Rectal smooth muscle tissue (tissue), 1 donor: ENCODE measurements around the gene TMF1.

Source experiments
- H3K27ac ChIP-seq: one replicate; pipeline ENCODE4 v1.7.0; 2013; ENCODE audit warnings: low read depth, low read length, inconsistent platforms
- H3K27me3 ChIP-seq: one replicate; pipeline ENCODE4 v1.7.0; 2013; ENCODE audit warnings: low read length; ENCODE audit not compliant: control insufficient read depth, insufficient read depth
- H3K36me3 ChIP-seq: one replicate; pipeline ENCODE4 v1.7.0; 2013; ENCODE audit warnings: low read length; ENCODE audit not compliant: control insufficient read depth, insufficient read depth
- H3K4me1 ChIP-seq: one replicate; pipeline ENCODE4 v1.7.0; 2013; ENCODE audit warnings: low read length; ENCODE audit not compliant: control insufficient read depth, insufficient read depth
- H3K4me3 ChIP-seq: one replicate; pipeline ENCODE4 v1.7.0; 2013; ENCODE audit warnings: low read length
- H3K9ac ChIP-seq: one replicate; pipeline ENCODE4 v1.7.0; 2013; ENCODE audit warnings: low read length

TMF1 gene, protein sequence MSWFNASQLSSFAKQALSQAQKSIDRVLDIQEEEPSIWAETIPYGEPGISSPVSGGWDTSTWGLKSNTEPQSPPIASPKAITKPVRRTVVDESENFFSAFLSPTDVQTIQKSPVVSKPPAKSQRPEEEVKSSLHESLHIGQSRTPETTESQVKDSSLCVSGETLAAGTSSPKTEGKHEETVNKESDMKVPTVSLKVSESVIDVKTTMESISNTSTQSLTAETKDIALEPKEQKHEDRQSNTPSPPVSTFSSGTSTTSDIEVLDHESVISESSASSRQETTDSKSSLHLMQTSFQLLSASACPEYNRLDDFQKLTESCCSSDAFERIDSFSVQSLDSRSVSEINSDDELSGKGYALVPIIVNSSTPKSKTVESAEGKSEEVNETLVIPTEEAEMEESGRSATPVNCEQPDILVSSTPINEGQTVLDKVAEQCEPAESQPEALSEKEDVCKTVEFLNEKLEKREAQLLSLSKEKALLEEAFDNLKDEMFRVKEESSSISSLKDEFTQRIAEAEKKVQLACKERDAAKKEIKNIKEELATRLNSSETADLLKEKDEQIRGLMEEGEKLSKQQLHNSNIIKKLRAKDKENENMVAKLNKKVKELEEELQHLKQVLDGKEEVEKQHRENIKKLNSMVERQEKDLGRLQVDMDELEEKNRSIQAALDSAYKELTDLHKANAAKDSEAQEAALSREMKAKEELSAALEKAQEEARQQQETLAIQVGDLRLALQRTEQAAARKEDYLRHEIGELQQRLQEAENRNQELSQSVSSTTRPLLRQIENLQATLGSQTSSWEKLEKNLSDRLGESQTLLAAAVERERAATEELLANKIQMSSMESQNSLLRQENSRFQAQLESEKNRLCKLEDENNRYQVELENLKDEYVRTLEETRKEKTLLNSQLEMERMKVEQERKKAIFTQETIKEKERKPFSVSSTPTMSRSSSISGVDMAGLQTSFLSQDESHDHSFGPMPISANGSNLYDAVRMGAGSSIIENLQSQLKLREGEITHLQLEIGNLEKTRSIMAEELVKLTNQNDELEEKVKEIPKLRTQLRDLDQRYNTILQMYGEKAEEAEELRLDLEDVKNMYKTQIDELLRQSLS

DNA sequence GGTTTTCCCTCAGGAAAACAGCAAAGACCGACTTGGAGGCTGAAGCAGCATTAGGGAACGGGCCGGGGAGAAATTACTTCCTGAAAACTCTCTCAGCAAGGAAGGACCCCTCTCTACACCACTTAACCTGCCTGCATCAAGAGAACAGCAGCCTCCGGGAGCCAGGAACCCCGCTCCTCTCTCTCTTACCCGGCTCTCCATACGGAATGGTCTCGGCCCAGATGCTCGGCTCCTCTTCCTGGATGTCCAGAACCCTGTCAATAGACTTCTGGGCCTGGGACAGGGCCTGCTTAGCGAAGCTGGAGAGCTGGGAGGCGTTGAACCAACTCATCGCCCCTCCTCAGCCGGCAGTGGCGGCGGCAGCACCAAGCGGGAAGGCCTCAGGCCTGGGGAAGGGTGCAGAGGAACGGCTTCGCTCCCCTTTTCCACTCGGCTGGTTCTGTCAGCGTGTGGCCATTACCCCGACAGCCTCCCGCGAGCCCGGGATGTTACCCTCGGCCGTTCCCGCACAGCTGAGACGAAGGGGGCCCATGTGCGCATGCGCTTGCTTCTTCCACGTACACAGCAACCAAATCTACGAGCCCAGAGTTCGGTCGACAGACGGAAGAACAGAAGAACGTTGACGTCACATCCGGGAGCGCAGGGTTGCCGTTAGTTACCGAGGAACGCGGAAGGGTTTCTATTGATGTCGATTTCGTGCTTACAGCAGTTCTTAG is at the start of gene TMF1:
Gene TMF1, minus strand, starts transcription at position 578 of the 716 bp plus-strand sequence. Its CDS starts 247 bp downstream, at position 331.
- peaks cover 7% of the 10 kb centered on the region for H3K36me3 ChIP-seq
- H3K9ac ChIP-seq = peak within 1 kb of the TSS; percentile 95
- peak within 1 kb of the TSS; percentile 99 for H3K4me3 ChIP-seq
- peaks cover 12% of the 10 kb centered on the region for H3K4me1 ChIP-seq
- no peaks in the 10 kb centered on the region for H3K27me3 ChIP-seq
- H3K27ac ChIP-seq = peak within 1 kb of the TSS; percentile 86

DNA sequence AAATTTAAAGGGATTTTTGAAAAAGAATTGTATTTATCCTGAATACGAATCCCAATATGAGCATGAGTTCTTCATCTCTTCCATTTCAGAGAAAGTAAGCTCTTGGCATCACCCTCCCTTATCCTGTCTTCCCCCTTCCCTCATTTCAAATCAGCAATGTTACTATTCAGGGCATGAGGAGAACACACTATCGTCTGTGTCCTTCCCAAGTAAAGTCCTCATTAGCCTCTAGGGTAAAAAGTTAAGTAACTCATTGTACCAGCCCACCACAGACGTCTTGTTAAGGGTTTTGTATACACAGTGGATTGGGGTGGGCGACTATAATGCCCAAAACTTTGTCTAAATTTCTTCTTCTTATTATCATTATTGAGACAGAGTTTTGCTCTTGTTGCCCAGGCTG is 47.4 kb upstream of the TMF1 start:
- Histone ChIP-seq H3K27ac (no peak overlapping the region), H3K4me1 (peaks cover 3% of the 10 kb centered on the region), H3K36me3 (peaks cover 12% of the 10 kb centered on the region)

DNA sequence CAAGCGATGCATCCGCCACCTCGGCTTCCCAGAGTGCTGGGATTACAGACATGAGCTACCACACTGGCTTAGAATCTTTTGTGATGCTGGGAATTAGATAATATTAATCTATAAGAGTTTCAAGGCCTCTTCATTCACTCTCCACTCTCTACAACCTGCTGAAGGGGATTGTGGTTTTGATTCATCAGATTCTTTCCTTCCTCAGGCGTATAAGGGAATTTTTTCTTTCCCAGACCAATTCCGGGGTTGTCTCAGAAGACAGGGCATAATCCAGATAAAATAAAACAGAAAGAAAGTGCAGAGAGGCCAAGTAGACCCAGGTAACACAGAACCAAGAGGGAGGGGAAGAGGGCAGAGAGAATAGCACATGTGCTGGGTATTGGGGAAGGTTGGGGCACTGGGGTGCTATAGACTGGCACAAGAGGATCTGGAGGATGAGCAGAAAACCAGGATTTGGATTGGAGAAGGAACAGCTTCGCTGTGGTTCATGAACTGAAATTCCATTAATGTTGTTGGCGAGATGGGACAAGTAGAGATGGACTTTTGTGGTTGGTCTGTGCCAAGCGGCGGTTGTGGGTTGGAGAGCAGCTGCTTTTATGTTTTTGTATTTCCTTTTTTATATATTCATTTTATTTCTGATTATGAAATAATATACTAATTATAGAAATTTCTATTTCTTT is 45.4 kb upstream of the TMF1 start:
- H3K36me3 ChIP-seq = peaks cover 6% of the 10 kb centered on the region
- peaks cover 12% of the 10 kb centered on the region for H3K4me1 ChIP-seq
- no peak overlapping the region for H3K27ac ChIP-seq
- no peaks in the 10 kb centered on the region for H3K27me3 ChIP-seq
- H3K9ac ChIP-seq = no peak overlapping the region
- H3K4me3 ChIP-seq = no peak overlapping the region

More for the DNA sequence above, 47.4 kb upstream of the TMF1 start:
- Histone ChIP-seq H3K4me3 (no peak overlapping the region), H3K27me3 (no peaks in the 10 kb centered on the region), H3K9ac (no peak overlapping the region)

DNA sequence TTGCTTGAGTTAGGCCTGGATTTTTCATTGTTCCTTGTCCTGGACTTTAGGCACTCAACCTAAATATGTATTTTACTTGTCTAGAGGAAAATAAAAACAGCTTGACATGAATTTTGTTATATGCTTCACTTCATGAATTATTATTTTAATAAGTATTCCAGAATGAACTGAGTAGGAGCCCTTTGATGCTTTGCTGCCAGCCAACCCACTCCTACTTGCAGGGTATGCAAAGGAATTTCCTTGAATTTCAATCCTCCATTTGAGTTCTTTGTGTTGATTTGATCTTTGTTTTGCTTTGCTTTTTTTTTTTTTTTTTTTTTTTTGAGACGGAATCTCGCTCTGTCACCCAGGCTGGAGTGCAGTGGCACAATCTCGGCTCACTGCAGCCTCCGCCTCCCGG is 44.2 kb upstream of the TMF1 start:
- H3K27ac ChIP-seq = no peak overlapping the region
- H3K9ac ChIP-seq = no peak overlapping the region
- H3K27me3 ChIP-seq = no peaks in the 10 kb centered on the region
- peaks cover 15% of the 10 kb centered on the region for H3K4me1 ChIP-seq
- H3K36me3 ChIP-seq = peaks cover 3% of the 10 kb centered on the region
- no peak overlapping the region for H3K4me3 ChIP-seq

DNA sequence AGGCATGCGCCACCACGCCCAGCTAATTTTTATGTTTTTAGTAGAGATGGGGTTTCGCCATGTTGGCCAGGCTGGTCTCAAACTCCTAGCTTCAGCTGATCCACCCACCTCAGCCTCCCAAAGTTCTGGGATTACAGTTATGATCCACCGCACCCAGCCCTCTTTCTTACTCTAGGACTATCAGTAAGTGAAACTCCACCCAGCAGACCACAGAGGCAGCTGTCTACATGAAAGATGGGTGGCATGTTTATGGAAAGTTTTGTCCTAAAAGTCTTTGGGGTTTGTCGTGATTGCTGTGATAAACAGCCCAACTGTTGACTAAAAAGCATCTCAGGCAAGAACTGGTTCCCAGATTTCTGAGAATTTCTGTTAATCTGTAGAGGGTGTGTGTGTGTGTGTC is 43.5 kb upstream of the TMF1 start:
- H3K27me3 ChIP-seq = no peaks in the 10 kb centered on the region
- H3K4me3 ChIP-seq = no peak overlapping the region
- H3K4me1 ChIP-seq = peaks cover 15% of the 10 kb centered on the region
- H3K27ac ChIP-seq = no peak overlapping the region
- H3K9ac ChIP-seq = no peak overlapping the region
- H3K36me3 ChIP-seq = peaks cover 3% of the 10 kb centered on the region

DNA sequence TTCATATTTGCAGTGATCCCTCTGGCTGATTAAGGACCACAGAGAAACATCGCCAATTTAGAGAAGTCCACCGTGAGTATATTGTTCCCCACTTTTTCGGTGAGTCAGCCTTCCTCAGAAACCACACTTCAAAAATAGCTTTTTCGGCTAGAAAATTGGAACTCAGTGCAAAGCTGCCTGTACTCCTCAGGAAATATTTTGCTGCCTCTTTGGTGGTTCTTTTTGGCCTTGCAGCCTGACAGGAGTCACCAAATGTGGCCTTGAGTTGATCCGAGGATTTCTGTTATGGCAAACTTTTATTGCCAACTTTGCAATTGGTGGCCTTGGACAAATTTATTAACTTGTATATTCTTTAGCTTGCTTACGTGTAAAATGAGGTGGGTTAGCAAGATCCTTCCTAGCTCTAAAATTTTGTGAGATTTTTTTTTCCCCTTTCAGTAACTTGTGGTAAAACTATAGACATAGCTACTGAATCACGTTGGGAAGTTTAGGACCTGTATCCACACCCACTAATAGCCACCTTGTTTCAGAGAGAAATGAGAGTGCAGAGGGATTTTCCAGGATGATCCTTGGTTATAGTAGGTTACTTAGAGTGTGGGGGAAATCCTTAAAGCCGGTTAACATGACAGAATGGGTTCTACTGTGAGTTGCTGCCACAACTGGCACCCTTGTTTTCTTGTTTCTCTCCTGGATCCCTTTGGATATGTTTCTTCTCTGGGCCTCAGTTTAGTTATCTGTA is 42.5 kb upstream of the TMF1 start:
- Histone ChIP-seq H3K9ac (no peak overlapping the region), H3K36me3 (no peaks in the 10 kb centered on the region), H3K4me1 (peaks cover 19% of the 10 kb centered on the region), H3K27me3 (no peaks in the 10 kb centered on the region), H3K27ac (peak overlapping the region; percentile 52), H3K4me3 (no peak overlapping the region)

DNA sequence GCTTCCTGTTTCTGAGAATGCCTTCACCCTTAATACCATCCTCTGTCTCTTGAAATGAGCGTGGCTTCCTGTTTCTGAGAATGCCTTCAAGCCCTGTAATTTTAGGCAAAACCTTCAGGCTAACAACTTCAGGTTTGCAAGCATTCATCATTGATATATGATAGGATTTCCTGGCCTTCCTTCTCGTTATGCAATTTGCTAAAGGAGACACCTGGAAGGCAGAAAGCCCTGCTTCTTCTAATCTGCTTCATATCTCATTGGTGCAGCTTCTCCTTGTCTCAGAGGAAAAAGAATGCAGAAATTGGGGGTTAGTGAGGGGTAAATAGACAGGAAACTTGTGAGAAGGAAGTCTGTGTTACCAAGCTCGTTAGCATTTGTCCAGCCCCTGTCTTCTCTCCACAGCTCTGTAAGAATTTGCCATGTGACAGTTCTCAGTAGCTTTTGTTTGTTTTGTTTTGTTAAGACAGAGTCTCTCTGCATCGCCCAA is 39.9 kb upstream of the TMF1 start:
- Histone ChIP-seq H3K36me3 (no peaks in the 10 kb centered on the region), H3K4me3 (no peak overlapping the region), H3K27me3 (no peaks in the 10 kb centered on the region), H3K4me1 (peaks cover 29% of the 10 kb centered on the region), H3K9ac (no peak overlapping the region), H3K27ac (peak overlapping the region; percentile 16)

DNA sequence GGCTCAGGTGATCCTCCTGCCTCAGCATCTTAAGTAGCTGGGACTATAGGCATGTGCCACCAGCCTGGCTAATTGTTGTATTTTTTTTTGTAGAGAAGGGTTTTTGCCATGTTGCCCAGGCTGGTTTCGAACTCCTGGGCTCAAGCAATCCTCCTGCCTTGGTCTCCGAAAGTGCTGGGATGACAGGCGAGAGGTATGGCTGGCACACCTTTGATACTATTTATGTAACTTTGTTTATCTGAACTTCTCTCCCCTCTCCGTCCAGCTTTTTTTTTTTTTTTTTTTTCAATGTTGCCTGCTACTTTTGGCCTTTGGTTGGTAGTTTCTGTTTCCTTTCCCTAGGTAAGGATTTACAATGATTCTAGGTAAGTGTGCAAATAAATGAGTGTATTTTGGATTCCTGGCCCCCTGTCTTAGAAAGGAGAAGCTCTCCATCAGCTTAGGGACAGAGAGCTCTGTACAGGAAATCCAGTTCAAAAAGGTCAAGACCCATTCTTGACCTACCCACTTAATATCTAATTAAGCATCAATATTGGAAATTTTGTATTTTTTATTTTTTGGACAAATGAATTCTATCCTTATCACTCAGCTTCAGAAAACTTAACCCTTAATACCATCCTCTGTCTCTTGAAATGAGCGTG is 39.4 kb upstream of the TMF1 start:
- no peak overlapping the region for H3K4me3 ChIP-seq
- H3K27ac ChIP-seq = no peak overlapping the region
- H3K4me1 ChIP-seq = peaks cover 29% of the 10 kb centered on the region
- no peaks in the 10 kb centered on the region for H3K27me3 ChIP-seq
- no peaks in the 10 kb centered on the region for H3K36me3 ChIP-seq
- no peak overlapping the region for H3K9ac ChIP-seq

DNA sequence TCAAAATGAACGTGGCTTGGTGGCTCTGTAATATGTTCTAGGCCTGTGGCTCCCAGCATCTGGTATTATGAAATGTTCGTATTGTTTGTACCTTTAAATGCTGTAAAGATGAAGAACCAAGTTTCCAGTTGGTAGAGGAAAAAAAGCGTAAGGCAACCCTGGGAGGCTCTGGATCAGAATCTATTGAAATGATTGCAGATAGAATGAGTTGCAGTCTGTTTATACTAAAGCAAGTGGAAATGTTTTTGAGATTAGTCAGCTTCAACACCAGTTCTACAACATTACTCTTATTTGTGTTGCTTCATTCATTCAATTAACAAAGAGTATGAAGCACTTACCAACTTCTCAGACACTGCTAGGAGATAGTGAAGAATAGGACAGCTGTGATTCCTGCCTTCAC is 37.9 kb upstream of the TMF1 start:
- H3K4me3 ChIP-seq = no peak overlapping the region
- no peaks in the 10 kb centered on the region for H3K36me3 ChIP-seq
- no peak overlapping the region for H3K27ac ChIP-seq
- no peak overlapping the region for H3K9ac ChIP-seq
- H3K4me1 ChIP-seq = peaks cover 29% of the 10 kb centered on the region
- no peaks in the 10 kb centered on the region for H3K27me3 ChIP-seq

DNA sequence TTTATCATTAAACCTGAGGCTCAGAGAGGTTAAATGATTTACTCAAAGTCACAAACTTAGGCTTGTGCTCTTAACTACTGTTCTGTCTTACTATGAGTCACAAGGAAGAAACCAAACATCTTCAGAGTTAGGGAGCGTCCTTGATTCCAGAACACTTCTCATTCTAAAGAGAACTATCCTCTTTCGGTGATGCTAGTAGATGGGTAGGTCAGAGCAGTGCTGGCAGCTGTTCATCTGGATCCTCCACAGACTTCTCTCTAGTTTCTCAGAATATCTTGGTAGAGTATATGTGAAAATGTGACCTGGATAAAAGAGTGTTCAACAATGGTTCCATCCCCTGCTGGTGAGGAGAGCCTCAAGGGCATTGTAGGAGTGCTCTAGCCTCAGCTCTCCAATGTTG is 35.9 kb upstream of the TMF1 start:
- H3K4me3 ChIP-seq = no peak overlapping the region
- peak overlapping the region; percentile 4 for H3K27ac ChIP-seq
- H3K4me1 ChIP-seq = peaks cover 23% of the 10 kb centered on the region
- H3K9ac ChIP-seq = no peak overlapping the region
- no peaks in the 10 kb centered on the region for H3K27me3 ChIP-seq
- no peaks in the 10 kb centered on the region for H3K36me3 ChIP-seq
